Loucy (cell line): ENCODE measurements around the gene TBL1XR1.
"Not testable (repeated sequence)": the region's sequence is repeated elsewhere in the genome, so short reads cannot be mapped to it uniquely, and the experiment has no call there.

Experiments used
- H2AFZ ChIP-seq: fragments of 200-600 bp; sonication (generic); 2 replicates; pipeline ENCODE4 v1.6.0; 2016; ENCODE audit warnings: antibody characterized with exemption, mild to moderate bottlenecking, low read length, moderate library complexity
- H3F3A ChIP-seq: fragments of 200-600 bp; 2 replicates; pipeline ENCODE4 v1.6.0; 2016; ENCODE audit warnings: antibody characterized with exemption, low read depth, mild to moderate bottlenecking
- H3K27me3 ChIP-seq: fragments of 200-600 bp; sonication (generic); 2 replicates; pipeline ENCODE4 v1.6.1; 2014; ENCODE audit warnings: low read length, mild to moderate bottlenecking; ENCODE audit not compliant: insufficient read depth, poor library complexity, severe bottlenecking
- H3K36me3 ChIP-seq: fragments of 200-600 bp; sonication (generic); 2 replicates; pipeline ENCODE4 v1.6.1; 2016; ENCODE audit warnings: low read length; ENCODE audit not compliant: insufficient read depth
- H3K4me1 ChIP-seq: fragments of 200-600 bp; sonication (generic); 2 replicates; pipeline ENCODE4 v1.5.1; 2014; ENCODE audit warnings: low read length, mild to moderate bottlenecking; ENCODE audit not compliant: insufficient read depth, poor library complexity, severe bottlenecking
- H3K4me2 ChIP-seq: fragments of 200-600 bp; sonication (generic); 2 replicates; pipeline ENCODE4 v1.6.0; 2014; ENCODE audit warnings: antibody characterized with exemption, low read length, low read depth, mild to moderate bottlenecking; ENCODE audit not compliant: poor library complexity, severe bottlenecking
- H3K4me3 ChIP-seq: fragments of 200-600 bp; sonication (generic); 2 replicates; pipeline ENCODE4 v1.5.1; 2014; ENCODE audit warnings: low read length, mild to moderate bottlenecking, mixed read lengths; ENCODE audit not compliant: poor library complexity, severe bottlenecking
- H3K79me2 ChIP-seq: fragments of 200-600 bp; sonication (generic); 2 replicates; pipeline ENCODE4 v1.6.1; 2014; ENCODE audit warnings: low read length; ENCODE audit not compliant: insufficient read depth
- H3K9ac ChIP-seq: fragments of 200-600 bp; sonication (generic); 2 replicates; pipeline ENCODE4 v1.6.0; 2014; ENCODE audit warnings: mild to moderate bottlenecking, low read depth, low read length, moderate library complexity; ENCODE audit not compliant: poor library complexity, severe bottlenecking
- H3K9me2 ChIP-seq: fragments of 200-600 bp; sonication (generic); replicated peaks from 2 replicates; pipeline ENCODE4 v1.6.1; 2016; ENCODE audit warnings: low read depth, low read length, mixed read lengths
- H3K9me3 ChIP-seq: fragments of 200-600 bp; sonication (generic); 2 replicates; pipeline ENCODE4 v1.6.1; 2014; ENCODE audit warnings: mild to moderate bottlenecking, antibody characterized with exemption, low read length, low read depth; ENCODE audit not compliant: insufficient read depth
- H4K20me1 ChIP-seq: fragments of 200-600 bp; sonication (generic); 2 replicates; pipeline ENCODE4 v1.6.0; 2014; ENCODE audit warnings: antibody characterized with exemption, low read length, mild to moderate bottlenecking; ENCODE audit not compliant: insufficient read depth, poor library complexity, severe bottlenecking
- EZH2phosphoT487 ChIP-seq: fragments of 200-600 bp; IDR thresholded peaks from 2 replicates; pipeline ENCODE4 v1.6.1; 2018; ENCODE audit warnings: antibody characterized with exemption, mild to moderate bottlenecking, moderate library complexity, borderline replicate concordance
- TF ChIP-seq, protein P1 (sequence below): fragments of 200-600 bp; sonication (generic); conservative IDR thresholded peaks from 2 replicates; pipeline ENCODE4 v1.5.1; 2014; ENCODE audit warnings: mild to moderate bottlenecking, antibody characterized with exemption, low read length

TBL1XR1 gene

DNA sequence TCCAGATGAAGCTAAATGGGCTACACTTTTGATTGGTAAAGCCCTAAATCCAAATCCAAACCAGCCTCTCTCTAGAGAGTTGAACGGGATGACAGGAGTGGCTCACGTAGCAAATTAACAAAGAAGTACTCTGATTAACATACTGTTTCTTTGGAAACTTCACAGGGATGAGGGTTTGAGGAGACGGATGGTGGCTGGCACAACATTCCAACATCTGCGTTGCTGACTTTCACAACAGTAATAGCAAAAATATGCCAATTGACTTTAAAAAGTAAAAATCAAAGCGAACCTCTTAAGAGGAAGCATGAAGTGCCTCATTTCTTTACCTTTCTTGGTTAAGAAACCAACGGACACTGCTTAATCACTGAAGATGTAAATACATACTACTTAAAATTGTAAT, 181.4 kb downstream of the TBL1XR1 start:
- Histone ChIP-seq H3K27me3 (no peaks in the 10 kb centered on the region), H2AFZ (no peak overlapping the region), H3K79me2 (no peaks in the 10 kb centered on the region), H3K9ac (no peak overlapping the region), H3K4me2 (no peak overlapping the region), H3K9me2 (no peaks in the 10 kb centered on the region), H3K36me3 (peaks cover 20% of the 10 kb centered on the region; the same call in 1 of the 2 replicates), H3K9me3 (no peaks in the 10 kb centered on the region), H4K20me1 (no peaks in the 10 kb centered on the region), H3K4me3 (no peak overlapping the region), H3F3A (no peaks in the 10 kb centered on the region), H3K4me1 (no peaks in the 10 kb centered on the region)
- TF ChIP-seq EZH2phosphoT487 = no peak
- TF ChIP-seq, protein P1, sequence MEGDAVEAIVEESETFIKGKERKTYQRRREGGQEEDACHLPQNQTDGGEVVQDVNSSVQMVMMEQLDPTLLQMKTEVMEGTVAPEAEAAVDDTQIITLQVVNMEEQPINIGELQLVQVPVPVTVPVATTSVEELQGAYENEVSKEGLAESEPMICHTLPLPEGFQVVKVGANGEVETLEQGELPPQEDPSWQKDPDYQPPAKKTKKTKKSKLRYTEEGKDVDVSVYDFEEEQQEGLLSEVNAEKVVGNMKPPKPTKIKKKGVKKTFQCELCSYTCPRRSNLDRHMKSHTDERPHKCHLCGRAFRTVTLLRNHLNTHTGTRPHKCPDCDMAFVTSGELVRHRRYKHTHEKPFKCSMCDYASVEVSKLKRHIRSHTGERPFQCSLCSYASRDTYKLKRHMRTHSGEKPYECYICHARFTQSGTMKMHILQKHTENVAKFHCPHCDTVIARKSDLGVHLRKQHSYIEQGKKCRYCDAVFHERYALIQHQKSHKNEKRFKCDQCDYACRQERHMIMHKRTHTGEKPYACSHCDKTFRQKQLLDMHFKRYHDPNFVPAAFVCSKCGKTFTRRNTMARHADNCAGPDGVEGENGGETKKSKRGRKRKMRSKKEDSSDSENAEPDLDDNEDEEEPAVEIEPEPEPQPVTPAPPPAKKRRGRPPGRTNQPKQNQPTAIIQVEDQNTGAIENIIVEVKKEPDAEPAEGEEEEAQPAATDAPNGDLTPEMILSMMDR = no peak

DNA sequence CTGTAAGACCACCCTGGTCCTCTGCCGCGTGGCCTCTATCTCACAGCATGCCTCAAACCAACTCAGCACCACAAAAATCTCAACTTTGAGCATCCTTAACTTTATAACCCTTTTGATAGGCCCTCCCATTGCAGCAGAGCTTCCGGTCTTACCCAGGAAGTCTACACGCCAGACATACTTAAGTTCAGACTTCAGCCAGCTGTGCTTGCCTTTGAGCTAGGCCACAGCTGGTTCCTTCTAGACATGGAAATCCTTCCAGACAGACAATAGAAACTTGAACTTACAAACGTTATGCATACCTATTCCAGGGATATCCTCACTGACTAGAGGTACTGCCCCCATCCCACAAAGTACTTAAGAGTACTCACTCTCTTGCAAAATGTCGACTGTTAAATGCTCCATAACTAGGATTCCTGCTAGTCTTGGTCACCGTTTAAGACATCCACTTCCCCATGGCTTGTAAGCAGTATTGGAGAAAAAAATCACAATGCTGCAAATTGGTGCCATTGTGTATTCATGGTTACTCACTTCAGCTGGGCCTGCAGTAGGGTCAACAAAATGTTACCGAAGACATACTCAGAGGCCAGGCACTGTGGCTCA, 183.5 kb downstream of the TBL1XR1 start:
- H3F3A ChIP-seq = no peaks in the 10 kb centered on the region
- H3K4me1 ChIP-seq = no peaks in the 10 kb centered on the region
- no peaks in the 10 kb centered on the region for H3K27me3 ChIP-seq
- TF ChIP-seq EZH2phosphoT487 = no peak
- TF ChIP-seq, protein P1 = no peak
- H3K9me3 ChIP-seq = no peaks in the 10 kb centered on the region
- H3K9me2 ChIP-seq = no peaks in the 10 kb centered on the region
- peaks cover 12% of the 10 kb centered on the region; the same call in 1 of the 2 replicates for H3K36me3 ChIP-seq
- no peaks in the 10 kb centered on the region for H3K79me2 ChIP-seq
- no peak overlapping the region for H2AFZ ChIP-seq
- H4K20me1 ChIP-seq = no peaks in the 10 kb centered on the region
- H3K9ac ChIP-seq = no peak overlapping the region
- no peak overlapping the region for H3K4me2 ChIP-seq
- no peak overlapping the region for H3K4me3 ChIP-seq

DNA sequence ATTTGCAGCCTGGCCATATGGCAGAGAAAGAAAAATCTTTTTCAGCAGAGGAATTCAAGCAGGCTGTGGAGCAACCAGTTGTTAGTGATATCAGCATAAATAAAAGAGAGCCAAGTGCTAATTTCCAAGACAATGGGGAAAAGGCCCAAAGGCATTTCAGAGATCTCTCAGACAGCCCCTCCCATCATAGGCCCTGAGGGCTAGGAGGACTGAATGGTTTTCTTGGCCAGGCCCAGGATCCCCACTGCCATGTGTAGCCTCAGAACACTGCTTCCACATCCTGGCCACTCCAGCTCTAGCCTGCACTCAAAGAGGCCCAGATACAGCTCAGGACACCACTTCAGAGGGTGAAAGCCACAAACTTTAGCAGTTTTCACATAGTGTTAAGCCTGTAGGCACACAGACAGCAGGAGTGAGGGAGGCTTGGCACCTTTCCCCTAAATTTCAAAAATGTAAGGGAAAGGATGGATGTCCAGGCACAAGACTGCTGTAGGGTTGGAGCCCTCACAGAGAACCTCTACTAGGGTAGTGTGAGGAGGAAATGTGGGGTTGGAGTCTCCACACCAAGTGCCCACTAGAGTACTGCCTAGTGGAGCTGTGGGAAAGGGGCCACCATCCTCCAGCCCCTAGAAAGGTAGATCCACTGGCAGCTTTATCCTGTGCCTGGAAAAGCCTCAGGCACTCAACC, 191.4 kb downstream of the TBL1XR1 start:
- H3K4me2 ChIP-seq = no peak overlapping the region
- H3K9me3 ChIP-seq = peaks cover 17% of the 10 kb centered on the region; the same call in 1 of the 2 replicates
- no peaks in the 10 kb centered on the region for H3K27me3 ChIP-seq
- TF ChIP-seq, protein P1 = no peak
- no peak for TF ChIP-seq EZH2phosphoT487
- H3F3A ChIP-seq = no peaks in the 10 kb centered on the region
- no peak overlapping the region for H3K4me3 ChIP-seq
- no peaks in the 10 kb centered on the region for H3K79me2 ChIP-seq
- no peaks in the 10 kb centered on the region for H4K20me1 ChIP-seq
- no peak overlapping the region for H2AFZ ChIP-seq
- H3K36me3 ChIP-seq = no peaks in the 10 kb centered on the region
- H3K4me1 ChIP-seq = no peaks in the 10 kb centered on the region
- no peaks in the 10 kb centered on the region for H3K9me2 ChIP-seq
- H3K9ac ChIP-seq = no peak overlapping the region

DNA sequence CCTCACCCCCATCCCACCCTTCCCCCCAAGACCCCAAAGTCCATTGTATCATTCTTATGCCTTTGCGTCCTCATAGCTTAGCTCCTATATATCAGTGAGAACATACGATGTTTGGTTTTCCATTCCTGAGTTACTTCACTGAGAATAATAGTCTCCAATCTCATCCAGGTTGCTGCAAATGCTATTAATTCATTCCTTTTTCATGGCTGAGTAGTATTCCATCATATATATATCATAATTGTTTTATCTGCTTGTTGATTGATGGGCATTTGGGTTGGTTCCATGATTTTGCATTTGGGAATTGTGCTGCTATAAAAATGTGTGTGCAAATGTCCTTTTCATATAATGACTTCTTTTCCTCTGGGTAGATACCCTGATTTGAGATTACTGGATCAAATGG, 197.1 kb downstream of the TBL1XR1 start:
- H3K79me2 ChIP-seq, H2AFZ ChIP-seq, H3K9ac ChIP-seq, H3F3A ChIP-seq, H3K4me1 ChIP-seq, H3K9me2 ChIP-seq, H4K20me1 ChIP-seq, H3K9me3 ChIP-seq, H3K36me3 ChIP-seq, H3K4me3 ChIP-seq, H3K4me2 ChIP-seq, H3K27me3 ChIP-seq: not testable (repeated sequence)
